GM12874 (cell line): ENCODE results near the gene STX5.

Source experiments
- TF ChIP-seq, protein P1 (sequence below): IDR thresholded peaks from 2 replicates; pipeline ENCODE4 v1.5.1; 2011; ENCODE audit warnings: low read depth, mild to moderate bottlenecking, control low read depth, low read length, moderate library complexity; ENCODE audit not compliant: insufficient read depth

STX5 gene, protein sequence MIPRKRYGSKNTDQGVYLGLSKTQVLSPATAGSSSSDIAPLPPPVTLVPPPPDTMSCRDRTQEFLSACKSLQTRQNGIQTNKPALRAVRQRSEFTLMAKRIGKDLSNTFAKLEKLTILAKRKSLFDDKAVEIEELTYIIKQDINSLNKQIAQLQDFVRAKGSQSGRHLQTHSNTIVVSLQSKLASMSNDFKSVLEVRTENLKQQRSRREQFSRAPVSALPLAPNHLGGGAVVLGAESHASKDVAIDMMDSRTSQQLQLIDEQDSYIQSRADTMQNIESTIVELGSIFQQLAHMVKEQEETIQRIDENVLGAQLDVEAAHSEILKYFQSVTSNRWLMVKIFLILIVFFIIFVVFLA

DNA sequence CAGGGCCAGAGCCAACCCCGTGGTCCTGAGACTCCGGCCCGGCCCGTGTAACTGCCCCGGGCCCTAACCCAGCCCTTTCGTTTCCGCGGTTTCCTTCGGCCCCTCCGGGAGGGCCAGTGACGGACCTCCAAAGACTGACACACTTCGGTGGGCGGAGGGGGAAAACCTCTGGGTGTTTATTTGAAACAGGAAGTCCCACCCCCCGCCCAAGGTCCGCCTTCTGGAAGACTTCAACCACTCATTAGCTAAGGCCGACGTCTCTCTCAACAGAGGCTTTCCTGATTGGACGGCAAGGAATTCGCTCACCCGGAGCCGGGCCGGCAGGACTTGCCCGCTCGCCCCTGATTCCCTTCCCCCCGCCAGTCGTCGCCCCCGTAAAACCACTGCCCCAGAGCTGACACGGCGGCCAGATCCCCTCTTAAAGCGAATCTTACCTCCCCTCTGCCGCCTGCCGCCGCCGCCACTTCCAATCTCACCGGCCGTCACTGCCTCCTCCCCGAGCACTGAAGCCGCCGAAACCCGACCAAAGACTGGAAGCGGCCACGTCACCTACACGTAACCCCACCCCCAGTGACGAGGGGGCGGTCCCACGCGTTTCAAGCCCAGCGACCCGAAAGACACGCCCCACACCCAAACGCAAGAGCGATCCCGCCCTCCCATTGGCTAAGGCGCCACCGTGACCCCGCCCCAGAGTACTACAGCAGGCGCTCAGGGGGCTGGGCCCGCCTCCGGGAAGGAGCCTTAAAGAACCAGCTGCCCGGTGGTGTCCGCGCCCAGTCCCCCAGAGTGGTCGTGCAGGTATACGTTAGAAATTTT lies at the start of gene STX5:
STX5 (minus strand) TSS at position 532 of the 816 bp plus-strand sequence. CDS start 808 bp downstream, outside the sequence.
- TF ChIP-seq, protein P1, sequence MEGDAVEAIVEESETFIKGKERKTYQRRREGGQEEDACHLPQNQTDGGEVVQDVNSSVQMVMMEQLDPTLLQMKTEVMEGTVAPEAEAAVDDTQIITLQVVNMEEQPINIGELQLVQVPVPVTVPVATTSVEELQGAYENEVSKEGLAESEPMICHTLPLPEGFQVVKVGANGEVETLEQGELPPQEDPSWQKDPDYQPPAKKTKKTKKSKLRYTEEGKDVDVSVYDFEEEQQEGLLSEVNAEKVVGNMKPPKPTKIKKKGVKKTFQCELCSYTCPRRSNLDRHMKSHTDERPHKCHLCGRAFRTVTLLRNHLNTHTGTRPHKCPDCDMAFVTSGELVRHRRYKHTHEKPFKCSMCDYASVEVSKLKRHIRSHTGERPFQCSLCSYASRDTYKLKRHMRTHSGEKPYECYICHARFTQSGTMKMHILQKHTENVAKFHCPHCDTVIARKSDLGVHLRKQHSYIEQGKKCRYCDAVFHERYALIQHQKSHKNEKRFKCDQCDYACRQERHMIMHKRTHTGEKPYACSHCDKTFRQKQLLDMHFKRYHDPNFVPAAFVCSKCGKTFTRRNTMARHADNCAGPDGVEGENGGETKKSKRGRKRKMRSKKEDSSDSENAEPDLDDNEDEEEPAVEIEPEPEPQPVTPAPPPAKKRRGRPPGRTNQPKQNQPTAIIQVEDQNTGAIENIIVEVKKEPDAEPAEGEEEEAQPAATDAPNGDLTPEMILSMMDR = no peak

DNA sequence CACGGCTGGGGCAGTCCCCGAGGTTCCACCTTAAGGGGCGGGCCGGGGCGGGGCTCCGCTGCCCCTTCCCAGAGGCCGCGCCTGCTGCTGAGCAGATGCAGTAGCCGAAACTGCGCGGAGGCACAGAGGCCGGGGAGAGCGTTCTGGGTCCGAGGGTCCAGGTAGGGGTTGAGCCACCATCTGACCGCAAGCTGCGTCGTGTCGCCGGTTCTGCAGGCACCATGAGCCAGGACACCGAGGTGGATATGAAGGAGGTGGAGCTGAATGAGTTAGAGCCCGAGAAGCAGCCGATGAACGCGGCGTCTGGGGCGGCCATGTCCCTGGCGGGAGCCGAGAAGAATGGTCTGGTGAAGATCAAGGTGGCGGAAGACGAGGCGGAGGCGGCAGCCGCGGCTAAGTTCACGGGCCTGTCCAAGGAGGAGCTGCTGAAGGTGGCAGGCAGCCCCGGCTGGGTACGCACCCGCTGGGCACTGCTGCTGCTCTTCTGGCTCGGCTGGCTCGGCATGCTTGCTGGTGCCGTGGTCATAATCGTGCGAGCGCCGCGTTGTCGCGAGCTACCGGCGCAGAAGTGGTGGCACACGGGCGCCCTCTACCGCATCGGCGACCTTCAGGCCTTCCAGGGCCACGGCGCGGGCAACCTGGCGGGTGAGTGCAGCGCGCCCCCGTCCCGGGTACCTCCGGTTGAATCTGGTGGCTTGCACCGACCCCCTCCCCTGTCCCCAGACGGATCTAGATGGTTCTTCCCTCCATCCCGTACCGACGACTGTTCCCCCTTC lies 49.1 kb upstream of the STX5 start, which contains the start of gene SLC3A2:
SLC3A2 (plus strand) TSS at position 94 of the 776 bp plus-strand sequence; CDS start at position 222, 128 bp downstream.
- TF ChIP-seq, protein P1 = peak; percentile 88

DNA sequence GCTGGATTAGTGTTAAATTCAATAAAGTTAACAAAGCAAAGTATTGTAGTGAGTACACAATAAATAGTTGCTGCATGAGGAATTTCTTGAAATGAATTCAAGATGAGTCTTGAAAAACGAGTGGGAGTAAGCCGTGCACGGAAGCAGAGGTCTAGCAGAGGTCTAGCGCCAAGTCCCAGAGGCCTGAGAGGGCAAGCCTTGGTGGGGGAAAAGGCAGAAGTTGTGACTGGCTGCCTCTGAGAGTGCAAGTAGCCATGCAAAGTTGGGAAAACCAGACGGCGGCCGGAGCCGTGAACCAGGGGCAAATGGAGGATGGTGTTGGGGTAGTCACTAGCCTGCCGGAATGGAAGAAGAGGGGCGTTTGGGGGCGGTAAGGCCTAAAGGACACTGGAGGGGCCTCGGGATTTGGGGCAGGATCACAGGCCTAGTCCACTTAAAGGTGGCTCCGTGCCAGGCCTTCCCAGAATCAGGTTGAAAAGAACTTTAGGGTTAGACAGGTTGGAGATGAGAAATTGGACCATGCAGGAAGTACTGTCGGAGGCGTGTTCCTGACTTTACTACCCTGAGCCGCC lies 48.5 kb upstream of the STX5 start:
- TF ChIP-seq, protein P1 = no peak

DNA sequence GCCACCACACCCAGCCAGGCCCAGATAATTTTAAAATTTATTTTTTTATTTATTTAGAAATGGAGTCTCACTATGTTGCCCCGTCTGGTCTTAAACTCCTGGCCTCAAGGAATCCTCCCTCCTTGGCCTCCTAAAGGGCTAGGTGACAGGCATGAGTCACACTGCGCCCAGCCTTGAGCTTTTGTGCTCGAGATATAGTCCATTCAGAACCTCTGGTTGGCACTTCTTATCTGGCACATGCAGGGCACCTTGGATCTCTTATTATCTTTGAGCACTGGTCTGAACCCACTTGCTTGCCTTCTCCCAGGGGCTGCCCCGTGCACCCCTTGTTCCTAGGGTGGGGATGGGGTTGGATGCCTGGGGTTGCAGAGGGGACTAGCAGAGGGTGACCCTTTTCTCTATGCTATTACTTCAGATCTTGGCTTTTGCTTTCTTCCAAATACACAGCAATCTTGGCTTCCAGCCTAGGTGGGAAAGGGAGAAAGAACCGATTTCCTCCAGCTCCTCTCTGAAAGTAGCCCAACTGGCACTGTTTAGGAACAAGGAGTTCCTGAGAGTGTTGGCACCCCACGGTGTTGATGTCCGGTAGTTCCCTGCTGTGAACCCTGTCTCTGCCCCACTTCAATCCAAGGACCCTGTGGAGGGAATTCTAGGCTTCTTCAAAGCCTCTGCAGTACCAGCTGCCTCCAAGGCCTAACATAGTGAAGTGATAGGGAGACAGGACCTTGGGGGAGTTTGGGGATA lies 47.6 kb upstream of the STX5 start:
- TF ChIP-seq, protein P1 = no peak

DNA sequence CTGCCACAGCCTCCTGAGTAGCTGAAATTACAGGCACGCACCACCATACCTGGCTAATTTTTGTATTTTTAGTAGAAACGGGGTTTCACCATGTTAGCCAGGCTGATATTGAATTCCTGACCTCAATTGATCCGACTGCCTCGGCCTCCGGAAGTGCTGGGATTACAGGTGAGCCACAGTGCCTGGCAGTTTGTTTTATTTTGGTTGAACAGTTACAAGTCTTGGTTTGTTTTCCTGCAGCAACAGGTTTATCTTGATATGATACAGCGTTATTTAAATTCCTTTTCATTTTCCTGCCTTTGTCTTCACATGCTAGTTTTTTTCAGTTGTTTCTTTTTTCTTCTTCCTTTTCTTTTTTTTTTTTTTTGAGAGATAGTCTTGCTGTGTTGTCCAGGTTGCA lies 44.9 kb upstream of the STX5 start:
- TF ChIP-seq, protein P1 = no peak

DNA sequence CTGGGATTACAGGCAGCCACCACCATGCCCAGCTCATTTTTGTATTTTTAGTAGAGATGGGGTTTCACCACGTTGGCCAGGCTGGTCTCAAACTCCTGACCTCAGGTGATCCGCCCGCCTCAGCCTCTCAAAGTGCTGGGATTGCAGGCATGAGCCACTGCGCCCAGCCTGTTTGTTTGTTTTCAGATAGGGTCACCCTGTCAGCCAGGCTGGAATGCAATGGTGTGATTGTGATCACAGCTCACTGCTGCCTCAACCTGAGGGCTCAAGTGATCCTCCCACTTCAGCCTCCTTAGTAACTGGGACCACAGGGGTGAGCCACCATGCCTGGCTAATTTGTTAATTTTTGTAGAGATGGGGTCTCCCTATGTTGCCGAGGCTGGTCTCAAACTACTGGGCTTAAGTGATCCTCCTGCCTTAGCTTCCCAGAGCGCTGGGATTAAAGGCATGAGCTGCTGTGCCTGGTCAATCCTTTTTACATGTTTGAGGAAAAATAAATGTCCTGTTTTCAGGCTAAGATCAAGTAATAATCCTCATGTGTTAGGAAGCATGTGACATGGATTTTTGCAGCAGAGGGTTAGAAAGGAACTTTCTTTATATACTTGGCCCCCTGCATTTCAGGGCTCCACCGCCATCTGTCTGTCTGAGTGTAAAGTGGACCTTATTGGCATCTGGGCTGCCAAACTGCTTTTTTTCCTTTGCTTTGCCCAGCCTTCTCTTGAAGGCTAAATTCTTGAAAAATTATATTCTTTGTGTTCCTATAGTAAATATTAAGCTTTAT lies 44.0 kb upstream of the STX5 start:
- TF ChIP-seq, protein P1 = no peak
